Hepatocyte (in vitro differentiated cells): Measurements from ENCODE around the gene DRD3. TPM values are rescaled to one million over a fixed set of nuclear protein-coding genes. Genes with fewer than 3 reads are reported as not detected.

ENCODE experiments used
- DNase-seq: peaks from one replicate; pipeline ENCODE4 v3.0.0-alpha.2; 2016; ENCODE audit warnings: low spot score
- H2AFZ ChIP-seq: fragments of 200-600 bp; sonication (generic); 2 replicates; pipeline ENCODE4 v1.6.0; 2016; ENCODE audit warnings: antibody characterized with exemption, mild to moderate bottlenecking
- H3K27ac ChIP-seq: fragments of 200-600 bp; sonication (generic); 2 replicates; pipeline ENCODE4 v1.5.1; 2016; ENCODE audit warnings: mild to moderate bottlenecking
- H3K27me3 ChIP-seq: fragments of 200-600 bp; sonication (generic); 2 replicates; pipeline ENCODE4 v1.6.1; 2016
- H3K36me3 ChIP-seq: fragments of 200-600 bp; sonication (generic); replicated peaks from 2 replicates; pipeline ENCODE4 v1.5.1; 2016; ENCODE audit warnings: low read depth; ENCODE audit not compliant: insufficient read depth
- H3K4me1 ChIP-seq: fragments of 200-600 bp; sonication (generic); 2 replicates; pipeline ENCODE4 v1.5.1; 2016; ENCODE audit warnings: mild to moderate bottlenecking, moderate library complexity; ENCODE audit not compliant: insufficient read depth
- H3K4me2 ChIP-seq: fragments of 200-600 bp; sonication (generic); 2 replicates; pipeline ENCODE4 v1.6.0; 2016
- H3K4me3 ChIP-seq: fragments of 200-600 bp; sonication (generic); 2 replicates; pipeline ENCODE4 v1.5.1; 2016; ENCODE audit warnings: mild to moderate bottlenecking
- H3K79me2 ChIP-seq: fragments of 200-600 bp; sonication (generic); 2 replicates; pipeline ENCODE4 v1.6.0; 2017; ENCODE audit warnings: mild to moderate bottlenecking
- H3K9me2 ChIP-seq: fragments of 200-600 bp; sonication (generic); replicated peaks from 2 replicates; pipeline ENCODE4 v1.6.0; 2017; ENCODE audit warnings: mild to moderate bottlenecking; ENCODE audit not compliant: insufficient read depth
- H3K9me3 ChIP-seq: fragments of 200-600 bp; sonication (generic); 2 replicates; pipeline ENCODE4 v1.5.1; 2016; ENCODE audit warnings: low read depth, mild to moderate bottlenecking
- H4K20me1 ChIP-seq: fragments of 200-600 bp; sonication (generic); 2 replicates; pipeline ENCODE4 v1.6.0; 2016; ENCODE audit warnings: mild to moderate bottlenecking; ENCODE audit not compliant: insufficient read depth, poor library complexity, severe bottlenecking
- EZH2 ChIP-seq: fragments of 200-600 bp; sonication (generic); IDR thresholded peaks from 2 replicates; pipeline ENCODE4 v1.6.1; 2016; ENCODE audit warnings: antibody characterized with exemption, mild to moderate bottlenecking, borderline replicate concordance
- EZH2phosphoT487 ChIP-seq: fragments of 200-600 bp; sonication (generic); IDR thresholded peaks from one replicate; pipeline ENCODE4 v1.6.1; 2018; ENCODE audit warnings: antibody characterized with exemption, mild to moderate bottlenecking, low read depth, moderate library complexity; ENCODE audit not compliant: unreplicated experiment, severe bottlenecking
- WGBS: methylation state at CpG from one replicate; pipeline ENCODE4 v1.1.6; 2016; ENCODE audit warnings: low lambda C conversion rate; ENCODE audit errors: missing lambda C conversion rate; 5-methylcytosine and 5-hydroxymethylcytosine counted together
- polyA plus RNA-seq: library from polyadenylated mRNA; unstranded; fragments of >200 nt; fragmentation: Nextera tagmentation; extraction: Ambion mirVana; gene quantifications from 2 replicates; pipeline ENCODE4 v1.2.1, GENCODE V29; 2016
- total RNA-seq: library from RNA; depleted of rRNA; stranded (reverse); fragments of >200 nt; gene quantifications from 2 replicates; pipeline ENCODE4 v1.2.3, GENCODE V29; 2014
- TF ChIP-seq, protein P1 (sequence below): fragments of 200-600 bp; sonication (generic); IDR thresholded peaks from 2 replicates; pipeline ENCODE4 v1.5.1; 2016; ENCODE audit warnings: antibody characterized with exemption, mild to moderate bottlenecking; ENCODE audit not compliant: poor library complexity

Gene DRD3
- total and polyA plus RNA-seq, 2 experiments from 2014 or later = not detected

GRCh38 chr3:114110439-114110838 lies 68.4 kb downstream of the DRD3 start:
- WGBS = 59% methylated on average over 5 of the region's 5 CpGs
- Histone ChIP-seq H3K4me3 (no peak overlapping the region), H3K9me2 (no peaks in the 10 kb centered on the region), H3K27me3 (no peaks in the 10 kb centered on the region), H3K79me2 (no peaks in the 10 kb centered on the region), H3K9me3 (no peaks in the 10 kb centered on the region), H2AFZ (no peak overlapping the region), H4K20me1 (no peaks in the 10 kb centered on the region), H3K4me1 (no peaks in the 10 kb centered on the region), H3K27ac (no peak overlapping the region), H3K36me3 (no peaks in the 10 kb centered on the region), H3K4me2 (no peak overlapping the region)
- TF ChIP-seq, protein P1, sequence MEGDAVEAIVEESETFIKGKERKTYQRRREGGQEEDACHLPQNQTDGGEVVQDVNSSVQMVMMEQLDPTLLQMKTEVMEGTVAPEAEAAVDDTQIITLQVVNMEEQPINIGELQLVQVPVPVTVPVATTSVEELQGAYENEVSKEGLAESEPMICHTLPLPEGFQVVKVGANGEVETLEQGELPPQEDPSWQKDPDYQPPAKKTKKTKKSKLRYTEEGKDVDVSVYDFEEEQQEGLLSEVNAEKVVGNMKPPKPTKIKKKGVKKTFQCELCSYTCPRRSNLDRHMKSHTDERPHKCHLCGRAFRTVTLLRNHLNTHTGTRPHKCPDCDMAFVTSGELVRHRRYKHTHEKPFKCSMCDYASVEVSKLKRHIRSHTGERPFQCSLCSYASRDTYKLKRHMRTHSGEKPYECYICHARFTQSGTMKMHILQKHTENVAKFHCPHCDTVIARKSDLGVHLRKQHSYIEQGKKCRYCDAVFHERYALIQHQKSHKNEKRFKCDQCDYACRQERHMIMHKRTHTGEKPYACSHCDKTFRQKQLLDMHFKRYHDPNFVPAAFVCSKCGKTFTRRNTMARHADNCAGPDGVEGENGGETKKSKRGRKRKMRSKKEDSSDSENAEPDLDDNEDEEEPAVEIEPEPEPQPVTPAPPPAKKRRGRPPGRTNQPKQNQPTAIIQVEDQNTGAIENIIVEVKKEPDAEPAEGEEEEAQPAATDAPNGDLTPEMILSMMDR = no peak
- no peak for TF ChIP-seq EZH2
- TF ChIP-seq EZH2phosphoT487 = no peak
- DNase-seq = no peak

- WGBS = 90% methylated on average over 8 of the region's 8 CpGs
Measured at GRCh38 chr3:114108137-114108536, 70.7 kb downstream of the DRD3 start.

DNA sequence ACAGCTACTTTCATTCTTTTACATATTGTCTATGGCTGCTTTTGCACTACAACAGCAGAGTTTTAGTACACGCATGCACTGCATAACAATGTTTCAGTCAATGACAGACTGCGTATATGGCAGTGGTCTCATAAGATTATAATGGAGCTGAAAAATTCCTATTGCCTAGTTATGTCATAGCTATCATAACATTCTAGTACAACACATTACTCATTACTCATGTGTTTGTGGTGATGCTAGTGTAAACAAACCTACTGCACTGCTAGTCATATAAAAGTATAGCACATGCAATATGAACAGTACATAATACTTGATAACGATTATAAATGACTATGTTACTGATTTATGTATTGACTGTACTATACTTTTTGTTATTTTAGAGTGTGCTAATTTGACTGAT lies 74.4 kb downstream of the DRD3 start:
- Histone ChIP-seq H3K9me3 (no peaks in the 10 kb centered on the region), H3K4me2 (no peak overlapping the region), H4K20me1 (no peaks in the 10 kb centered on the region), H3K79me2 (no peaks in the 10 kb centered on the region), H3K4me1 (no peaks in the 10 kb centered on the region), H3K27me3 (no peaks in the 10 kb centered on the region), H3K4me3 (no peak overlapping the region), H3K9me2 (no peaks in the 10 kb centered on the region), H2AFZ (no peak overlapping the region), H3K27ac (no peak overlapping the region), H3K36me3 (no peaks in the 10 kb centered on the region)
- DNase-seq = no peak
- TF ChIP-seq EZH2phosphoT487 (no peak), EZH2 (no peak)
- TF ChIP-seq, protein P1 = no peak
- WGBS = 91% methylated on average over 3 of the region's 3 CpGs

More at GRCh38 chr3:114108137-114108536, 70.7 kb downstream of the DRD3 start:
- Histone ChIP-seq H3K27me3 (no peaks in the 10 kb centered on the region), H3K27ac (no peak overlapping the region), H3K4me3 (no peak overlapping the region), H2AFZ (no peak overlapping the region), H4K20me1 (no peaks in the 10 kb centered on the region), H3K4me2 (no peak overlapping the region), H3K9me3 (no peaks in the 10 kb centered on the region), H3K79me2 (no peaks in the 10 kb centered on the region), H3K36me3 (no peaks in the 10 kb centered on the region), H3K9me2 (no peaks in the 10 kb centered on the region), H3K4me1 (no peaks in the 10 kb centered on the region)
- TF ChIP-seq EZH2phosphoT487 (no peak), EZH2 (no peak)
- TF ChIP-seq, protein P1 = no peak
- DNase-seq = no peak

DNA sequence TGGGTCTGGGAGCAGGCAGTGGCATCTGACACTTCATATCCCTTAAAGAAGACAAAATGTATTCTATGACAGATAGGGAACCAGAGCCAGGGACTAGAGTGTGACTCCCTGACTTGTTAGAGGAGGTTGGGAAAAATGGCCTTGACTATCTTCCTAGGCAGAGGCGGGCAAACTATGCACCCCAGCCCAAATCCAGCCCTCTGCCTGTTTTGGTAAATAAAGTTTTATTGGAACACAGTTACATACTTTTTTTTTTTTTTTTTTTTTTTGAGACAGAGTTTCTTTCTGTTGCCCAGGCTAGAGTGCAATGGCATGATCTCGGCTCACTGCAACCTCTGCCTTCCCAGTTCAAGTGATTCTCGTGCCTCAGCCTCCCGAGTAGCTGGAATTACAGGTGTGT lies 75.0 kb downstream of the DRD3 start:
- Histone ChIP-seq H3K4me1 (no peaks in the 10 kb centered on the region), H4K20me1 (no peaks in the 10 kb centered on the region), H3K9me3 (no peaks in the 10 kb centered on the region), H3K4me2 (no peak overlapping the region), H3K9me2 (no peaks in the 10 kb centered on the region), H2AFZ (no peak overlapping the region), H3K36me3 (no peaks in the 10 kb centered on the region), H3K27me3 (no peaks in the 10 kb centered on the region), H3K79me2 (no peaks in the 10 kb centered on the region), H3K4me3 (no peak overlapping the region), H3K27ac (no peak overlapping the region)
- 89% methylated on average over 4 of the region's 4 CpGs for WGBS
- no peak for DNase-seq
- no peak for TF ChIP-seq EZH2
- no peak for TF ChIP-seq EZH2phosphoT487
- TF ChIP-seq, protein P1 = no peak
